AG10803 (cell line): ENCODE results near the gene IRF4.
"Not testable (repeated sequence)": the region's sequence is repeated elsewhere in the genome, so short reads cannot be mapped to it uniquely, and the experiment has no call there.

Source experiments
- DNase-seq: peaks from one replicate; pipeline ENCODE4 v3.0.0; 2010; ENCODE audit warnings: low read depth
- H3K4me3 ChIP-seq: 2 replicates; pipeline ENCODE4 v1.5.1; 2011; ENCODE audit warnings: mild to moderate bottlenecking, low read length, control low read depth
- TF ChIP-seq, protein P1 (sequence below): conservative IDR thresholded peaks from 2 replicates; pipeline ENCODE4 v1.5.1; 2011; ENCODE audit warnings: mild to moderate bottlenecking, low read length, control low read depth, inconsistent platforms

The IRF4 gene

DNA sequence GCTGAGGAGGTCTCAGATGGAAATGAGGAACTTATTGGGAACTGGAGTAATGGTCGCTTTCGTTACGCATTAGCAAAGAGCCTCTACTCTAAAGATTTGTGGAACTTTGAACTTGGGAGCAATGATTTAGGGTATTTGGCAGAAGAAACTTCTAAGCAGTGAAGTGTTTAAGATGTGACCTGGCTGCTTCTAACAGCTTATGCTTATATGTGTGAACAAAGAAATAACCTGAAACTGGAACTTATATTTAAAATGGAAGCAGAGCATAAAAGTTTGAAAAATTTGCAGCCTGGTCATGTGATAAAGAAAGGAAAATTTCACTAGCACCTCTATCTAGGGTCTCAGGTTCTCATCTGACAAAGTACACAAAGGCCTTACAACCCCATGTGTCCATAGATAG is 23.5 kb downstream of the IRF4 start:
- TF ChIP-seq, protein P1, sequence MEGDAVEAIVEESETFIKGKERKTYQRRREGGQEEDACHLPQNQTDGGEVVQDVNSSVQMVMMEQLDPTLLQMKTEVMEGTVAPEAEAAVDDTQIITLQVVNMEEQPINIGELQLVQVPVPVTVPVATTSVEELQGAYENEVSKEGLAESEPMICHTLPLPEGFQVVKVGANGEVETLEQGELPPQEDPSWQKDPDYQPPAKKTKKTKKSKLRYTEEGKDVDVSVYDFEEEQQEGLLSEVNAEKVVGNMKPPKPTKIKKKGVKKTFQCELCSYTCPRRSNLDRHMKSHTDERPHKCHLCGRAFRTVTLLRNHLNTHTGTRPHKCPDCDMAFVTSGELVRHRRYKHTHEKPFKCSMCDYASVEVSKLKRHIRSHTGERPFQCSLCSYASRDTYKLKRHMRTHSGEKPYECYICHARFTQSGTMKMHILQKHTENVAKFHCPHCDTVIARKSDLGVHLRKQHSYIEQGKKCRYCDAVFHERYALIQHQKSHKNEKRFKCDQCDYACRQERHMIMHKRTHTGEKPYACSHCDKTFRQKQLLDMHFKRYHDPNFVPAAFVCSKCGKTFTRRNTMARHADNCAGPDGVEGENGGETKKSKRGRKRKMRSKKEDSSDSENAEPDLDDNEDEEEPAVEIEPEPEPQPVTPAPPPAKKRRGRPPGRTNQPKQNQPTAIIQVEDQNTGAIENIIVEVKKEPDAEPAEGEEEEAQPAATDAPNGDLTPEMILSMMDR, result no peak
- no peak for DNase-seq
- H3K4me3 ChIP-seq, result no peak overlapping the region

DNA sequence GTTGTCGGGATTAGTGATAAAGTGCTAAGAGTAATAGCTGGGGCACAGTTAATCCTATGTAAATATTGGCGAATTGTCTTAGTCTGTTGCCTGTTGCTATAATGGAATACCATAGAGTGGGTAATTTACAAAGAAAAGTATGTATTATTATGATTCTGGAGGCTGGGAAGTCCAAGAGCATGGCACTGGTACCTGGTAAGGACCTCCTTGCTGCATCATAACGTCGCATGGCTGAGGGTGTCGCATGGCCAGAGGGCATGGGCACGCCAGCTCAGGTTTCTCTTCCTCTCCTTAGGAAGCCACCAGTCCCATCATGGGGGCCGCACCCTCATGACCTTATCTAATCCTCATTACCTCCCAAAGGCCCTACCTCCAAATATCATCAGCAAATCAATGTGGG is 29.7 kb downstream of the IRF4 start:
- H3K4me3 ChIP-seq, result no peak overlapping the region
- TF ChIP-seq, protein P1, result no peak

DNA sequence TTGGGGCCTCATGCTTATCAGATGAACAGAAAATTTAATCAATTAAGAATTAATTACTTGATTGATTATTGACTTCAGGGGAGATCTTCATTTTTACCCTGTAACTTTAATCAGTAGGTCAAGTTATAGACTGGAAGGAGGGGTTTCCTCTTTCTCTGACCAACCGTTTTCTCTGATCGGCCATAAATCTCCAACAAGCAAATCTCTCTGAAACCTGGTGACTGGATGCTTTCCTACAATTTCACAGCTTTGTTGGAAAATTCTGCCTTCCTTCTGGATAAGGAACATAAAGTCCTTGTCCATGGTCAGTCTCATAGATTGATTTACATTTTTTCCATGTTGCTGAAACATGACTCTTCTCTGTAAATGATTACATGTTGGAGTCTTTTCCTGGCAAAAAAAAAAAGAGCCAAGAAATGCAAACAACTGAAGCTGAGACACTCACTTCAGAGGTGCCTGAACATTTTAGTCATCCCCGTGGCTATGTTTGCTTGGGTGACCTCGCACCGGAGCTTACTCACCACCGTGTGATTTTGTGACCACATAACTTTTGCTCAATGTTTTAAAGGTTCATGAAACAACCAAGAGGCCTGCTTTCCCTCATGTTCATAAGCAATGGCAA is 31.0 kb downstream of the IRF4 start:
- DNase-seq, result peak; percentile 76
- no peak overlapping the region for H3K4me3 ChIP-seq
- TF ChIP-seq, protein P1, result no peak

More for the DNA sequence above, 29.7 kb downstream of the IRF4 start:
- no peak for DNase-seq

DNA sequence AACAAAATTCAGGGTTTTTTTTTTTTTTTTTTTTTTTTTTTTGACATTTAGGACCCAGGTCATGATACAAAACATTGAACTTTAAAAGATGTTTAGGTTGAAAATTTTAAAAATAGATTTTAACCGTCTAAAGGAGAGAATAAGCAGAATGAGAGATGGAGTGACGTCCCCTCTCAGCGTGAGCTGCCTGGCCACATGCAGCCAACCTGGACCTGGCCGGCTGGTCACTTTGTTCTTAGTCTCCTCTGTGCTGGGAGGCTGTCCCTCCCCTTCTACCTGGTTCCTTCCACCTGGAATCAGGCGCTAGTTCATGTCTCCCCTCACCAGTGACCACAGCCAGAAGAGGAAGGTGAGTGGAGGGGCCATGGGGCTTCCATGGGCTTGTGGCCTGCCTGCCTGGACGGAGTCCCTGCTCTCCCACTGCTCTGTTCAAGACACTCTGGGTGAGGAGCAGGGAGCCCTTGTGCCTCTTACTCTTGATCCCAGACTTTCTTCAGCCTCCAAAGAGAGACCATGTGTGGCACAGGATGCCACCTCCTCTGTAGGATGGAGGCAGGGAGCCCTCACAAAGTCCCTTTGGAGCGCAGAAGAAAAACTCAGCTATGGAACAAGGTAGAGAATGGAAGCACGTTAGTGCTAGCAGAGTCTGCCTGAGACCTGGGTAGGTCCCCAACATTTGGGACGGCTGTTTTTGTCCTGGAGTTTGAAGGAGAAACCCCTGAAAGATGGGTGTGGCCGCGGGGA is 31.7 kb downstream of the IRF4 start:
- H3K4me3 ChIP-seq, result no peak overlapping the region
- TF ChIP-seq, protein P1, result no peak
- no peak for DNase-seq

DNA sequence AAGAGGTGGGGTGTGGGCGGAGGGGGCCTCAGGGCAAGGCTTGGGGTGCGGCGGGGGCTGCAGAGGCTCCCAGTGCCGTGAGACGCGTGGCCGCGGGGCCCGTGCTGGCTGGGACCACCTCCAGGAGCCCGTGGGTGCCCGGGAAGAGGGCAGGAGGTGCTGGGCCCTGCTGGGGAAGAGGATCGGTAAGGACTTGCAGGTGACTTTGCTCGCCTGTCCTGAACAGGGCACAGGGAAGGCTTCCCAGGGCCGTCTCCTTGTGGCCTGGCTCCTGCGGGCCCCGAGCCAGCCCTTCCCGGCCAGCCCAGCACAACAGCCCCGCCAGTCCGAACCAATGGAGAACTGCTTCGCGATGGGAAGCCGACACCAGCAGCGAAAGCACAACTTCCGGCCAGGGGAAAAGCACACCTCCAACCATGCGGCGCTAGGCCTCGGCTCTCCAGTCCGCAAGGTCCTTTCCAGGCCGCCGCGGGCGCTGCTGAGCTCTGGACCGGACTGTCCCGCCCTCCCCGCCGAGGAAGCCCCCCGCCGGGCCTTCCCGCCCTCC is 32.3 kb downstream of the IRF4 start:
- no peak for DNase-seq
- TF ChIP-seq, protein P1, result no peak

DNA sequence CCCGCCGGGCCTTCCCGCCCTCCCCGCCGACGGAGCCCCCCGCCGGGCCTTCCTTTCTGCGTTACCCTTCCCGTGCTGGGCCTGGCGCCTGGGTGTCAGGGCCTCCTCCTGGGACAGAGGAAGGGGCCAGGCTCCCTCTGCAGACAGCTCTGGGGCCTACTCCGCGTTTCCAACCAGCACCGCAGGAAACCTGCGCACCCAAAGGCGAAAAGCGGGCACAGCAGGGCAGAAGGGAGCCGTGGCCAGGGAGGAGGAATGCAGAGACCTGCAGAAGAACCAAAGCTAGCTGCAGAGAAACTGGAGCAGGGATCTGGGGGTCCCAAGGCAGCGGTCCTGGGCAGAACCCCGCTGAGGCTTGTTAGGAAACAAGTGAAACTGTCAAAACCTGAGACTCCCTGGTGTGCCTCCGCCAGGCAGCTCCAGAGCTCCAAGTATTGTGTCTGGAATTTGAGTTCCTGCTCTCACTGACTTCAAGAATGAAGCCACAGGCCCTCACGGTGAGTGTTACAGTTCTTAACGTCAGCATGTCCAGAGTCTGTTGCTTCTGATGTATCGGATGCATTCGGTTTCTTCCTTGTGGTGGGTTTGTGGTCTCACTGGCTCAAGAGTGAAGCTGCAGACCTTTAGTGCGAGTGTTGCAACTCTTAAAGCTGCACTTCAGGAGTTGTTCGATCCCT is 33.3 kb downstream of the IRF4 start:
- DNase-seq, result no peak
- no peak overlapping the region for H3K4me3 ChIP-seq
- TF ChIP-seq, protein P1, result no peak

More for the DNA sequence above, 32.3 kb downstream of the IRF4 start:
- no peak overlapping the region for H3K4me3 ChIP-seq

DNA sequence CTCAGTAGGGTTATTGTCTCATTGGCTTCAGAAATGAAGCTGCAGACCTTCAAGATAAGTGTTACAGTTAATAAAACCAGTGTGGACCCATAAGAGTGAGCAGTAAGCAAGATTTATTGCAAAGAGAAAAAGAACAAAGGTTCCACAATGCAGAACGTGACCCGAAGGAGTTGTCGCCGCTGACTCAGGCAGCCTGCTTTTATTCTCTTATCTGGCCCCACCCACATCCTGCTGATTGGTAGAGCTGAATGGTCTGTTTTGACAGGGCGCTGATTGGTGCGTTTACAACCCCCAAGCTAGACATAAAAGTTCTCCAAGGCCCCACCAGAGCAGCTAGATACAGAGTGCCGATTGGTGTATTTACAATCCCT is 33.9 kb downstream of the IRF4 start:
- not testable (repeated sequence) for H3K4me3 ChIP-seq, DNase-seq

DNA sequence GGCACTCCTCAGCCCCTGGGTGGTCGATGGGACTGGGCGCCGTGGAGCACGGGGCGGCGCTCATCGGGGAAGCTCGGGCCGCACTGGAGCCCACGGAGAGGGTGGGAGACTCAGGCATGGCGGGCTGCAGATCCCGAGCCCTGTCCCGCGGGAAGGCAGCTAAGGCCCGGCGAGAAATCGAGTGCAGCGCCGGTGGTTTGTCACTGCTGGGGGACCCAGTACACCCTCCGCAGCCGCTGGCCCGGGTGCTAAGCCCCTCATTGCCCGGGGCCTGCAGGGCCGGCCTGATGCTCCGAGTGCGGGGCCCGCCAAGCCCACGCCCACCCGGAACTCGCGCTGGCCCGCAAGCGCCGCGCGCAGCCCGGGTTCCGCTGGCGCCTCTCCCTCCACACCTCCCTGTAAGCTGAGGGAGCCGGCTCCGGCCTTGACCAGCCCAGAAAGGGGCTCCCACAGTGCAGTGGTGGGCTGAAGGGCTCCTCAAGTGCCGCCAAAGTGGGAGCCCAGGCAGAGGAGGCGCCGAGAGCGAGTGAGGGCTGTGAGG is 34.7 kb downstream of the IRF4 start:
- DNase-seq, H3K4me3 ChIP-seq: not testable (repeated sequence)
